NCI-H1436 treated with DMSO at 0.1 percent for 48 hours (cell line): ENCODE measurements around the gene MRPL52.

Source experiments
- DNase-seq: peaks from one replicate; lab custom pipeline; 2025; lab: John Stamatoyannopoulos, UW

MRPL52 gene

GRCh38 chr14:22883173-22883976 lies 53.7 kb downstream of the MRPL52 start, which contains the start of gene REM2:
Gene REM2 (plus strand): TSS chr14:22883222. CDS start chr14:22883288, 66 bp downstream.
- DNase-seq: no peak

DNA sequence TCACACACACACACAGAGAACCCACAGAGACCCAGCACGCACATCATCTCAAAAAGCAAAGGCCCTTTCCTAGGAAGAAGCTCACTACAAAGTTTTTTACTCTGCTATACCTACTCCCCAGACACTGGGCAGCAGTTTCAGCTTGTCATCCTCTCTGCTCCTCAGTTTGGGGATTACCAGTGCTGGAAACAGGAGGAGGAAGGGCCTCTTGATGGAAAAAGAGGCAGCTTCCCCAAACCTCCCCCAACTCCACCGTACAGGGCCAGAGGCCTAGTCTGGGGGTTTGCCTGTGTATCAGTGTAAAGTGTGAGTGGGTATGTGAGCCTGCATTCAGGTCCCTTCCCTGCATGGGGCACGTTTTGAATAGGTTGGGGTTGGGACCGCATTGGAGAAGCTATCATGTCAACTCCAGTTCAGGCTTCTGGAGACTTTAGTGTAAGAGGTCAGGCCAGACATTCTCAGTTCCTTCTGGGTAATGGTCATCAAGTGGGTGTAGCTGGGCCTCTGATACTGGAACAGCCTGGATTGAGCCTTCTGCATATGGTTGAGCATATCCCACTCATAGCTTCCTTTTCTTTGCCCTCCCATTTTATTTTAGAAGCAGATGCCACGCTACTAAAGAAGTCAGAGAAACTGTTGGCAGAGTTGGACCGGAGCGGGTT lies 54.5 kb downstream of the MRPL52 start:
- DNase-seq: no peak
